DMS53 treated with DMSO at 0.1 percent for 48 hours (cell line): ENCODE results near the gene ZNF594.
"Not testable (repeated sequence)": the region's sequence is repeated elsewhere in the genome, so short reads cannot be mapped to it uniquely, and the experiment has no call there.

Experiments
- DNase-seq: peaks from one replicate; lab custom pipeline; 2025; ENCODE audit not compliant: unreplicated experiment; lab: John Stamatoyannopoulos, UW

Gene ZNF594

DNA sequence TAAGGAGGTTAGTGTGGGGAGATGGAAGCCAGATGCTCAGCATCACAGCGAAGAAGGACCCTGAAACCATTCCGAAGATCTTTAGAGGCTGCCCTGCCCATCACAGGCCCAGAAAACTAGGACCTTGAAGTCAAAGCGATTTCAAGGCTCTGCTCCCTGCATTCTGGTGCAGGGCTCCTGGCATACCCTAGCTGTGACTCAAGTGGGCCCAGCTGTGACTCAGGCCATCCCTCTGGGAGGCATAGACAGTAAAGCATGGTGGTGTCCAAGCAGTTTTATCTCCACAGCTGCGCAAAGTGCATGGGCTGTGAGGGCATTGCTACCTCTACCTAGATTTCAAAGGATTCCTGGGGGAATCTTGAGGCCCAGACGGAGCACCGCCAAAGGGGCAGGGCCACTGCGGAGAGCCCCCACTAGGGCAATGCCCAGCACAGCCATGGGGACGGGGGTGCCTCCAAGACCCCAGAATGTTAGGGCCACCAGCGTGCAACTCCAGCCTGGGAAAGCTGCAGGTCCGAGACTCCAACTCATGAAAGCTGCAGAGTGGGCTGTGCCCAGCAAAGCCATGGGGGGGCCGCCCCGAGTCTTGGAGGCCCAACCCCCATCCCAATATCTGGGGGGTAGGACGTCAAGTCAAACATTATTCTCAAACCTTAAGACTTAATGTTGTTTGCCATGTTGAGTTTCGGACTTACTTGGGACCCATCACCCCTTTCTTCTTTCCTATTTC is 11.7 kb upstream of the ZNF594 start:
- DNase-seq, result no peak

DNA sequence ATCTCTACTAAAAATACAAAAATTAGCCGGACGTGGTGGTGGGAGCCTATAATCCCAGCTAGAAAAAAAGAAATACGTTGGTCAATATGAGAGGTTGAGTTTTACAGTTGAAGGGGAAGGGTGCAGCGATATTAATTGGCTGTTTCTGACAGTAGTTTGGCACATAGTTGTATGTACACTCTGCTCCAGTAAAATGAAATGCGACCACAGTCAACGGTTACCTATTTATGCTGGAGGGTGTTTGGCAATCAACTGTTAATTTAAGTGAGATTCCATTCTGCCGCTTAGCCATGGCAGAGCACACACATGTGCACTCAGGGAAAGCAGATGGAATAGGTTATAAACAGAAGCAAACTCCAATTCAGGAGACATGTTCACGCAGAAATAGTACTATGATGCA is 9.3 kb upstream of the ZNF594 start:
- no peak for DNase-seq

DNA sequence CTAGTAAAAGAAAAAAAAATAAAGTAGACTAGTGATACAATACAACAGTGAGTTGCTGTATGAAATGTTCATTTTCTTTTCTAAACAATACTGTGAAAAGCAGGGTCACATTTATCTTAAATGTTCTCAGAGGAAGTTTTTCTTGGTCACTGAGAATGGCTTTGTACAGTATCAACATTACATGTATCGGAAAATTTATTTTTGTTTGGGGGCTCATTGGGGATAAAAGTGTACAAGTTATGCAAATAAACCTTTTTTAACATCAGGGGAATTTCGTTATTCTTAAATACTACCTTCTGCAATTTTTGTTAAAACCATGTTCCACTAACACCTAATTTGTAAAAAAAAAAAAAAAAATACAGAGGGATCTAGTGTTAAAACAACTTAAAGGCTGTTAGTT is 8.7 kb upstream of the ZNF594 start:
- no peak for DNase-seq

- no peak for DNase-seq
Measured at GRCh38 chr17:5198472-5198871, 6.8 kb upstream of the ZNF594 start.

DNA sequence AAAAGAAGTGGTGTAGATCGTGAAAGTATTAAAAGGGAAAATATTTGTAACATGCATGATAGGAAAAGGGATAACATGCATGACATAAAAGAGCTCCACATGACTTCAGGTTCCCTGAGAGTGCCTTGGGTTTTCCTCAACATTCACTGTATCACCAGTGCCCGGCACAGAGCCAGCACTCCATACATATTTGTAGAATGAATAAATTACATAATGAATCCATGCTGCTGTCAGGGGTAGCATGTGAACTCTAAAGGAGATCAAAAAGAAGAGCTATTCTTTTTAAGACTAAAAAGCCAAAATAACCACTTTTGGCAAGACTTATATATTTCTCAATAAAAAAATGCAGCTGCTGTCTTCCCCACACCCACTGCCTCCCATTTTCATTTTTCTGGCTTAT is 2.7 kb upstream of the ZNF594 start:
- DNase-seq, result no peak

DNA sequence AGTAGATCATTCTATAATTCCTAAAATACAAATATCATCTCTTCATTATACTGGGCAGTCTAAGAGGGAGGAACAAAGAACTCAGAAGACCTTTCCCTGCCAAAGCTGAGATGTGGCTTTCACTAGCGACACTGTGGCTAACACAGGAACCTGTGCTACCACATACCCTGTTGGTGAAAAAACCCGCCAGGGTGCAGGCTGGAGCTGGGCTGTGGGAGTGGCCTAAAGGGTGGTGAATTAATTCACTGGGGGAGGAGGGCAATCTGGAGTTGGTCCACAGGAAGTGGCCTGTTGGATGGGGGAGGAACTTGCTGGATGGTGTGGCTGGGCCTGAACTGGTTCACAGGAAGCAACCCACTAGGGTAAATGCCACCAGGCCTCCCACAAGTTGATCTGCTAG is 7.4 kb downstream of the ZNF594 start:
- no peak for DNase-seq

GRCh38 chr17:5183410-5183793 is 8.3 kb downstream of the ZNF594 start:
- no peak for DNase-seq

DNA sequence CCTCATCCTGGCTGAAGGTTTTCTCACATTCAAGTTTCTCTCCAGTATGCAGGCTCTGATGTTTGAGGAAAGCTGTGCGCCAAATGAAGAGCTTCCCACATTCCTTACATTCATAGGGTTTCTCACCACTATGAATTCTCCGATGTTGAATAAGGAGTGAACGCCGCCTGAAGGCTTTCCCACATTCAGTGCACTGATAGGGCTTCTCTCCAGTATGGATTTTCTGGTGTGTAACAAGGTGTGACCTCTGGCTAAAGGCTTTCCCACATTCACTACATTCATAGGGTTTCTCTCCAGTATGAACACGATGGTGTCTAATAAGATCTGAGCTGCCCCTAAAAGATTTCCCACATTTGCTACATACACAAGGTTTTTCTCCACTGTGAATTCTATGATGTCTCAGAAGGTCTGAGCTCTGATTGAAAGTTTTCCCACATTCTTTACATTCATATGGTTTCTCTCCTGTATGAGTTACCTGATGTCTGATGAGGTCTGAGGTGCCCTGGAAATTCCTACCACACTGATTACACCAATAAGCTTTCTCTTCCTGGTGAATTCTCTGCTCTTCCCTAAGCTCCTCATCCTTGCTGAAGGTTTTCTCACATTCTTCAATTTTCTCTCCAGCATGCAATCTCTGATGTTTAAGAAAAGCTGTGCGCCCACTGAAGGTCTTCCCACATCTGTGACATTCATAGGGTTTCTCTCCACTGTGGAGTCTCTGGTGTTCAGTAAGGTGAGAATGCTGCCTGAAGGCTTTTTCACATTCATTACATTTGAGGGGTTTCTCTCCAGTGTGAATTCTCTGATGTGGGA is 8.9 kb downstream of the ZNF594 start:
- no peak for DNase-seq

- DNase-seq, result no peak
Measured at GRCh38 chr17:5181509-5182305, 10.0 kb downstream of the ZNF594 start.

DNA sequence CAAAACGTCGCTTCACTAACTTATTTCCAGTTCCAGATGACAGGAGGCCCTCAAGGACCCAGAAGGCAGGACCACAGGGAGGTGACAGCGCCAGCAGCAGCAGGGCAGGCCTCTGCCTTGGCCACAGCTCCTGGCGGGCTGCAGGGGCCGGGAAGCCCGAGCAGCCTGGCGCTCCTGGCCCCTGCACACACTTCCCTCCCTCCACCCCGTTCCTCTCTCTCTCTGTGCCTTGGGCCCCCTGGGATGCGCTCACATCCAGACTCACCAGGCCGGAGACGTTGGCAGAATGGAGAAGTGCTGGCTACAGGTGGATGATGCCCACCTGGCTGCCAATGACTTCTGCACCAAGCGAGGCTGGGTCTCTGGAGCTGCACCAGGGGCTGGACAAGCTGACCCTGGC is 12.7 kb downstream of the ZNF594 start:
- no peak for DNase-seq

- not testable (repeated sequence) for DNase-seq
Measured at GRCh38 chr17:5175027-5175426, 16.6 kb downstream of the ZNF594 start.

GRCh38 chr17:5165791-5166564 is 25.7 kb downstream of the ZNF594 start:
- not testable (repeated sequence) for DNase-seq

DNA sequence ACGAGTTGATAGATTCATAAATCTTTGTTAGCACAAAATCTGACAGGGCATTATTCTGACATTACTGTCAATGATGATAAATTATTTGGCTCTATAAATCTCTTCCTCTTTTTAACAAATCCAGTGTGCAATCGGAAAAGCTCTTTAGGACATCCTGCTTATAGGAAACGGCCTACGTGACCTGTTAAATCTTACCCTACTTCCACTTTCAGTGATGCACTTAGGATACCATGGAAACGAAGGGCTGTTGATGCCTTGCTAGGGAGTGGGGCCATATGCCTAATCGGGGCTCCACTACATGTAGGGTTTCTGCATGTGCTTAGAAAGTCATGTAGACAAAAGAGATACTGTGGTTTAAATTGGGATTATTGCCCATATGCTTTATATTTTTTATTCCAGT is 27.2 kb downstream of the ZNF594 start:
- no peak for DNase-seq

- not testable (repeated sequence) for DNase-seq
Measured at GRCh38 chr17:5161793-5162192, 29.9 kb downstream of the ZNF594 start.

DNA sequence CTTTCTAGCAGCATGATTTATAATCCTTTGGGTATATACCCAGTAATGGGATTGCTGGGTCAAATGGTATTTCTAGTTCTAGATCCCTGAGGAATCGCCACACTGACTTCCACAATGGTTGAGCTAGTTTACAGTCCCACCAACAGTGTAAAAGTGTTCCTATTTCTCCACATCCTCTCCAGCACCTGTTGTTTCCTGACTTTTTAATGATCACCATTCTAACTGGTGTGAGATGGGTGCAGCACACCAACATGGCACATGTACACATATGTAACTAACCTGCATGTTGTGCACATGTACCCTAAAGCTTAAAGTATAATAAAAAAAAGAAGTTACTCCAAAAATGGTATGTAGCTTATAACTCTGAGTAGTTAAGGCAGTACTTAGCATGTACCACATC is 31.0 kb downstream of the ZNF594 start:
- DNase-seq, result not testable (repeated sequence)

GRCh38 chr17:5146122-5146521 is 45.5 kb downstream of the ZNF594 start:
- DNase-seq, result not testable (repeated sequence)

DNA sequence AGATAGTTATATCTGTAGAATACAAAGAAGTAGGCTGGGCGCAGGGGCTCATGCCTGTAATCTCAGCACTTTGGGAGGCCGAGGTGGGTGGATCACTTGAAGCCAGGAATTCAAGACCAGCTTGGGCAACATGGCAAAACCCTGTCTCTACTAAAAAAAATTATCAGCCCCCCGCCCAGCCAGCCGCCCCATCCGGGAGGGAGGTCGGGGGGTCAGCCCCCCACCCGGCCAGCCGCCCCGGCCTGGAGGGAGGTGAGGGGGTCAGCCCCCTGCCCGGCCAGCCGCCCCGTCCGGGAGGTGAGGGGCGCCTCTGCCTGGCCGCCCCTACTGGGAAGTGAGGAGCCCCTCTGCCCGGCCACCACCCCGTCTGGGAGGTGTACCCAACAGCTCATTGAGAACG is 48.8 kb downstream of the ZNF594 start:
- DNase-seq, result not testable (repeated sequence)

GRCh38 chr17:5139458-5139732 is 52.3 kb downstream of the ZNF594 start:
- no peak for DNase-seq

DNA sequence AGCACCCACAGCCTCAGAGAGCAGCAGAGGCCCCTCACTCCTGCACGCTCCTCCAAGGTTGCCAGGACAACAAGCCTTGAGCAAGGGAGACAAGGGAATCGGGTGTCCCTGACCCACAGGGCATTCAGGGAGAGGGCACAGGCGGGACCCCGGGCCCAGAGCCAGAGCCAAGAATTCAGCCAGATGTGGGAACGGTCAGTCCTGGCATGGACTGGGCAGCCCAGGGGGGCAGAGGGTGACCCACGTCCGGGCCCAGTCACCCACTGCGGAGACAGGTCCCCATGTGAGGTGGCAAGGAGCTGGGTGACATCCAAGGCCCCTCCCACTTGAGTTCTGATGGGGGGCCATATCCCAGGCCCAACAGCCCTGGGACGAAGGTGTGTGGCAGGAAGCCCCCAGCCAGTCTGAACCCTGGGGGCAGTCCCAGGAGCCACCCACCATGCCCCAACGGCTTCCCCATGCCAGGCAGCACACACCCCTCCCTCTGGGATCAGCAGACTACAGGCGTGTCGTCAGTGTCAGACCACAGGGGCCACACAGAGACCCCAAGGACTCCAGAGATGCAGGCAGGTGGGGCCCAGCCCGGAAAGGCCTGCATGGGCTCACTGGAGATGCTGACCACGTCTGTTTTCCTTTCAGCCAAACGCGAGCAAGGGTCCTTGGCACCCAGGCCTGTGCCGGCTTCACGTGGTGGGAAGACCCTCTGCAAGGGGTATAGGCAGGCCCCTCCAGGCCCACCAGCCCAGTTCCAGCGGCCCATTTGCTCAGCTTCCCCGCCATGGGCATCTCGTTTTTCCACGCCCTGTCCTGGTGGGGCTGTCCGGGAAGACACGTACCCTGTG is 52.8 kb downstream of the ZNF594 start:
- DNase-seq, result no peak

DNA sequence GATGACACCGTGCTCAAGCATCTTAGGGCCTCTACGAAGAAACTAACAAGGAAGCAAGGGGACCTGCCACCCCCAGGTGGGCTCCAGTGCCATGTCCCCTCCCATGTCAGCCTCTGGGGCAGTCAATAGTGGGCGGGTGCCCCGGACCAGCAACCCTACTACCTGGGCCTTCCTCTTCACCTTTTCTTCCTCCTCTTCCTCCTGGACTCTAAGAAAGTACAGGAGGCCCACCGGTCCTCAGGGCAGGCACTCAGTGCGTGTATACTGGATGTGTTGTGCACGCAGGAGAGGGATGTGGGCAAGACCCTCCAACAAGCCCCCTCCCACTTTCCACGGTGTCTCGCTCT is 53.5 kb downstream of the ZNF594 start:
- DNase-seq, result not testable (repeated sequence)
